ENCODE data around the gene RAP2A.

RAP2A gene

GRCh38 chr13:97502706-97503105 is 68.7 kb downstream of the RAP2A start:
- H3K27ac ChIP-seq = no peak overlapping the region
- no peaks in the 10 kb centered on the region for H3K27me3 ChIP-seq
- no peak overlapping the region for H3K4me3 ChIP-seq (ENCODE audit: low read depth in 1 of 2, low read length in 1 of 2)
- TF ChIP-seq CTCF (IDR thresholded peaks at IDR 0.05) = no peak
- H3K4me1 ChIP-seq (ENCODE audit: control insufficient read depth in 1 of 2, insufficient read depth in 1 of 2, low read depth in 1 of 2, low read length in 1 of 2) = no peaks in the 10 kb centered on the region
- H3K36me3 ChIP-seq = no peaks in the 10 kb centered on the region
- no peaks in the 10 kb centered on the region for H3K9me3 ChIP-seq

GRCh38 chr13:97505017-97505416 is 71.0 kb downstream of the RAP2A start:
- Histone ChIP-seq H3K27ac (no peak overlapping the region), H3K36me3 (no peaks in the 10 kb centered on the region), H3K9me3 (no peaks in the 10 kb centered on the region), H3K4me3 (ENCODE audit: low read depth in 1 of 2, low read length in 1 of 2) (no peak overlapping the region), H3K27me3 (no peaks in the 10 kb centered on the region), H3K4me1 (ENCODE audit: control insufficient read depth in 1 of 2, insufficient read depth in 1 of 2, low read depth in 1 of 2, low read length in 1 of 2) (no peaks in the 10 kb centered on the region)
- no peak for TF ChIP-seq CTCF (IDR thresholded peaks at IDR 0.05)

- H3K4me3 ChIP-seq (ENCODE audit: low read depth in 1 of 2, low read length in 1 of 2) = no peak overlapping the region
- H3K36me3 ChIP-seq = no peaks in the 10 kb centered on the region
- no peak for TF ChIP-seq CTCF (IDR thresholded peaks at IDR 0.05)
- H3K27ac ChIP-seq = no peak overlapping the region
- no peaks in the 10 kb centered on the region for H3K27me3 ChIP-seq
- H3K9me3 ChIP-seq = no peaks in the 10 kb centered on the region
- H3K4me1 ChIP-seq (ENCODE audit: control insufficient read depth in 1 of 2, insufficient read depth in 1 of 2, low read depth in 1 of 2, low read length in 1 of 2) = no peaks in the 10 kb centered on the region
Measured at GRCh38 chr13:97506511-97506910, 72.5 kb downstream of the RAP2A start.

DNA sequence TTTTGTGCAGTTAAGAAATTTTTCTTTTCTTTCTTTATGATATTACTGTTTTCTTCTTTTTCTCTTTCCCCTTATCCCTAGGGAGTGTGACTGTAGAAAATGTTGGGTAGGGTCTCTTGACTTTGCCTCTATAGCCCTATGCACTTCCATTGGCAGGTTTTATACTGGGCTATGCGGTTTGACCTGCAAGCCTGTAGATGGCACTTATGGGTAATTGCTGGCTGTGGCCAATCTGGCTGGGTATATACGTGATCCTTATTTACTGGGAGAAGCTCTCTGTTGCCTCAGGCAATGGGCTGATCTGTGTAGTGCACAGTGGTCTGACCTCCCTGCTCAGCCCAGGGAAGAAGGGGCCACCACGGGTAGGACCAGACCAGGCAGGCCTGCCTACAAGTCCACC is 78.8 kb downstream of the RAP2A start:
- no peaks in the 10 kb centered on the region for H3K4me1 ChIP-seq (ENCODE audit: control insufficient read depth in 1 of 2, insufficient read depth in 1 of 2, low read depth in 1 of 2, low read length in 1 of 2)
- H3K27ac ChIP-seq = no peak overlapping the region
- no peak for TF ChIP-seq CTCF (IDR thresholded peaks at IDR 0.05)
- H3K36me3 ChIP-seq = no peaks in the 10 kb centered on the region
- H3K9me3 ChIP-seq = no peaks in the 10 kb centered on the region
- H3K4me3 ChIP-seq (ENCODE audit: low read depth in 1 of 2, low read length in 1 of 2) = no peak overlapping the region
- H3K27me3 ChIP-seq = no peaks in the 10 kb centered on the region

DNA sequence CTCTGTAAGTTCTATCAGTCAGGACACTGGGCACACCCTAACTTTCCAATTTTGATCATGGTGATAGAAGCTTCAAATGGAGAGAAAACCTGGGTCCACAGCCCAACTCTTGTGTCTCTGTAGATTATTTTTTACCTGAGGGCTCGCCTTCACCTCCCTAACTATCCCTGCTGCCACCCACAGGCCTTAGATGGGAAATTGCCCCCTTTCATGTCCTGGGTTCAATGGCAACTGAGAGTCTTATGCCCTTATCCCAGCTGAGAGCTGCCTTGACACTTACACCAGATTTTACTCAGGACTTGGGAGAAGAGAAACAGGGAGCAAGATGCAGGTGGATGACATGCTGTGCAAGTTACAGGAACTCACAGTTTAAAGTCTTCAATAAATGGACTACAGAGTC is 81.7 kb downstream of the RAP2A start:
- no peak for TF ChIP-seq CTCF (IDR thresholded peaks at IDR 0.05)
- Histone ChIP-seq H3K36me3 (no peaks in the 10 kb centered on the region), H3K27me3 (no peaks in the 10 kb centered on the region), H3K4me1 (ENCODE audit: control insufficient read depth in 1 of 2, insufficient read depth in 1 of 2, low read depth in 1 of 2, low read length in 1 of 2) (no peaks in the 10 kb centered on the region), H3K9me3 (no peaks in the 10 kb centered on the region), H3K27ac (no peak overlapping the region), H3K4me3 (ENCODE audit: low read depth in 1 of 2, low read length in 1 of 2) (no peak overlapping the region)

- Histone ChIP-seq H3K9me3 (no peaks in the 10 kb centered on the region), H3K27me3 (no peaks in the 10 kb centered on the region), H3K36me3 (no peaks in the 10 kb centered on the region), H3K4me1 (ENCODE audit: control insufficient read depth in 1 of 2, insufficient read depth in 1 of 2, low read depth in 1 of 2, low read length in 1 of 2) (no peaks in the 10 kb centered on the region), H3K4me3 (ENCODE audit: low read depth in 1 of 2, low read length in 1 of 2) (no peak overlapping the region), H3K27ac (no peak overlapping the region)
- TF ChIP-seq CTCF (IDR thresholded peaks at IDR 0.05) = no peak
Measured at GRCh38 chr13:97517967-97518366, 84.0 kb downstream of the RAP2A start.

All from neutrophil (primary cell).